Neural crest cell (in vitro differentiated cells): ENCODE results near the gene GALNT3. TPM values are rescaled to one million over a fixed set of nuclear protein-coding genes. Genes with fewer than 3 reads are reported as not detected.

Source experiments
- DNase-seq: peaks from one replicate; pipeline ENCODE4 v3.0.0; 2021; ENCODE audit warnings: low read depth, mixed read lengths, low spot score
- H3K27ac Mint-ChIP-seq: one replicate; pipeline ENCODE4 v1.8.0; 2021; ENCODE audit warnings: mild to moderate bottlenecking, mixed read lengths; ENCODE audit not compliant: unreplicated experiment
- H3K27me3 Mint-ChIP-seq: 2 replicates; pipeline ENCODE4 v1.8.0; 2021; ENCODE audit warnings: low read depth, mild to moderate bottlenecking, mixed read lengths
- H3K36me3 Mint-ChIP-seq: 2 replicates; pipeline ENCODE4 v1.8.0; 2021; ENCODE audit warnings: low read depth, mild to moderate bottlenecking, mixed read lengths
- H3K4me1 Mint-ChIP-seq: 2 replicates; pipeline ENCODE4 v1.8.0; 2021; ENCODE audit warnings: mixed read lengths
- H3K4me3 Mint-ChIP-seq: one replicate; pipeline ENCODE4 v1.8.0; 2021; ENCODE audit warnings: mild to moderate bottlenecking, mixed read lengths
- H3K9me3 Mint-ChIP-seq: 2 replicates; pipeline ENCODE4 v1.8.0; 2021; ENCODE audit warnings: mixed read lengths
- CTCF ChIP-seq: fragments of 200-600 bp; sonication (generic); conservative IDR thresholded peaks from 2 replicates; pipeline ENCODE4 v1.5.0; 2021; ENCODE audit warnings: antibody characterized with exemption, mild to moderate bottlenecking
- total RNA-seq: library from RNA; stranded (reverse); gene quantifications from 2 replicates; pipeline ENCODE4 v1.2.1, GENCODE V29; 2021

Gene GALNT3
- total RNA-seq, 1 donor from 2014 or later = 3.1 TPM

- Mint-ChIP-seq H3K4me3 (no peak overlapping the region), H3K4me1 (peaks cover 8% of the 10 kb centered on the region)
Measured at GRCh38 chr2:165835363-165835762, 41.3 kb upstream of the GALNT3 start.

GRCh38 chr2:165833156-165833555, 39.1 kb upstream of the GALNT3 start:
- H3K4me3 Mint-ChIP-seq = no peak overlapping the region
- no peaks in the 10 kb centered on the region for H3K27me3 Mint-ChIP-seq
- no peak for TF ChIP-seq CTCF
- no peaks in the 10 kb centered on the region for H3K36me3 Mint-ChIP-seq
- H3K9me3 Mint-ChIP-seq = peaks cover 4% of the 10 kb centered on the region
- DNase-seq = no peak
- no peak overlapping the region for H3K27ac Mint-ChIP-seq
- H3K4me1 Mint-ChIP-seq = peaks cover 8% of the 10 kb centered on the region

More at GRCh38 chr2:165835363-165835762, 41.3 kb upstream of the GALNT3 start:
- Mint-ChIP-seq H3K27ac (no peak overlapping the region), H3K9me3 (peaks cover 4% of the 10 kb centered on the region), H3K27me3 (no peaks in the 10 kb centered on the region), H3K36me3 (peaks cover 7% of the 10 kb centered on the region)
- TF ChIP-seq CTCF = no peak
- DNase-seq = no peak

GRCh38 chr2:165827921-165828276, 33.9 kb upstream of the GALNT3 start:
- no peak for DNase-seq
- no peaks in the 10 kb centered on the region for H3K27me3 Mint-ChIP-seq
- H3K36me3 Mint-ChIP-seq = no peaks in the 10 kb centered on the region
- H3K9me3 Mint-ChIP-seq = peaks cover 4% of the 10 kb centered on the region
- TF ChIP-seq CTCF = no peak
- H3K4me3 Mint-ChIP-seq = no peak overlapping the region
- H3K4me1 Mint-ChIP-seq = no peaks in the 10 kb centered on the region
- no peak overlapping the region for H3K27ac Mint-ChIP-seq

- Mint-ChIP-seq H3K9me3 (peaks cover 2% of the 10 kb centered on the region), H3K27ac (no peak overlapping the region), H3K27me3 (no peaks in the 10 kb centered on the region), H3K4me3 (no peak overlapping the region), H3K36me3 (no peaks in the 10 kb centered on the region), H3K4me1 (no peaks in the 10 kb centered on the region)
- DNase-seq = no peak
- TF ChIP-seq CTCF = no peak
Measured at GRCh38 chr2:165827016-165827920, 33.2 kb upstream of the GALNT3 start.

- Mint-ChIP-seq H3K36me3 (no peaks in the 10 kb centered on the region), H3K27ac (no peak overlapping the region), H3K27me3 (no peaks in the 10 kb centered on the region), H3K4me3 (no peak overlapping the region), H3K9me3 (no peaks in the 10 kb centered on the region), H3K4me1 (peaks cover 8% of the 10 kb centered on the region)
- no peak for TF ChIP-seq CTCF
- DNase-seq = no peak
Measured at GRCh38 chr2:165825041-165825440, 31.0 kb upstream of the GALNT3 start.
